K562 (cell line): ENCODE measurements around the gene XRN1.

ENCODE experiments used
- MBD2 ChIP-seq: sonication (generic); IDR thresholded peaks from 2 replicates; pipeline ENCODE4 v1.6.1; 2016; ENCODE audit warnings: low read depth, borderline replicate concordance
- PHB2 ChIP-seq: fragments of 450-650 bp; IDR thresholded peaks from 2 replicates; pipeline ENCODE4 v1.6.1; 2017; ENCODE audit warnings: low read depth
- SREBF2 ChIP-seq: sonication (generic); formaldehyde crosslinking; IDR thresholded peaks from 2 replicates; pipeline ENCODE4 v1.4.0; 2020; ENCODE audit warnings: mild to moderate bottlenecking, missing genetic modification reagents
- TCF7L2 ChIP-seq: fragments of 150-350 bp; IDR thresholded peaks from 2 replicates; pipeline ENCODE4 v1.6.1; 2016; ENCODE audit warnings: low read depth, mild to moderate bottlenecking, low read length, moderate library complexity
- TRIM28 ChIP-seq: fragments of 450-650 bp; IDR thresholded peaks from 2 replicates; pipeline ENCODE4 v1.6.1; 2017
- ZBTB7A ChIP-seq: IDR thresholded peaks from 2 replicates; pipeline ENCODE4 v1.6.1; 2011; ENCODE audit warnings: low read depth, mild to moderate bottlenecking, low read length, moderate library complexity, borderline replicate concordance; ENCODE audit not compliant: control insufficient read depth
- ZNF133 ChIP-seq: fragments of 250-450 bp; sonication (Bioruptor Pico); IDR thresholded peaks from 2 replicates; pipeline ENCODE4 v1.4.0; 2020; ENCODE audit warnings: mild to moderate bottlenecking
- ZNF436 ChIP-seq: fragments of 250-450, 450-650 bp; sonication (Bioruptor Pico); formaldehyde crosslinking; IDR thresholded peaks from 2 replicates; pipeline ENCODE4 v1.7.0; 2020; ENCODE audit warnings: mild to moderate bottlenecking
- TF ChIP-seq, protein P1 (sequence below): sonication (generic); formaldehyde crosslinking; IDR thresholded peaks from 2 replicates; pipeline ENCODE4 v1.5.0; 2020; ENCODE audit warnings: missing genetic modification reagents
- TF ChIP-seq, protein P2 (sequence below): sonication (generic); formaldehyde crosslinking; IDR thresholded peaks from 2 replicates; pipeline ENCODE4 v1.8.0; 2022; ENCODE audit warnings: missing genetic modification reagents, mild to moderate bottlenecking, moderate library complexity, borderline replicate concordance
- TF ChIP-seq, protein P3 (sequence below), 2 experiments: fragments of 450-650 bp in 1 of 2; sonication (generic) in 1 of 2; formaldehyde crosslinking in 1 of 2; IDR thresholded peaks in 1 of 2; conservative IDR thresholded peaks in 1 of 2; 2 replicates each; pipeline versions ENCODE4 v1.6.1 to v1.8.1; 2016 to 2023; ENCODE audit warnings: mild to moderate bottlenecking in 2 of 2, moderate library complexity in 2 of 2, inconsistent platforms in 1 of 2, missing genetic modification reagents in 1 of 2

DNA sequence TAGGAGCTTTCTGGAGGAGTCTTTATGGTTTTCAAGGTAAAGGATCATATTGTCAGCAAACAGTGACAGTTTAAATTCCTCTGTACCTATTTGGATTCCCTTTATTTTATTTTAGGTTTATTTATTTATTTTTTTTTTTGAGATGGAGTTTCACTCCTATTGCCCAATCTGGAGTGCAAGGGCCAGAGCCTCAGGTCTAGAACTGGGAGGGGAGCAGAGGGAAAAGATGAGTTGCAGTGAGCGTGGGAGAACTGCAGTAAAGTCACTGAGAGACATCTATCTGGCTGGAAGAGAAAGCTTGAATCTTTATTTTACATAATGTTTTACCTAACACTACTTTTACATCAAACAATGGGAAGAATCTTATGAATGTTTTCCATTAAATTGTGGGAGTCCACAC is 172.9 kb downstream of the XRN1 start:
- TF ChIP-seq, protein P1, sequence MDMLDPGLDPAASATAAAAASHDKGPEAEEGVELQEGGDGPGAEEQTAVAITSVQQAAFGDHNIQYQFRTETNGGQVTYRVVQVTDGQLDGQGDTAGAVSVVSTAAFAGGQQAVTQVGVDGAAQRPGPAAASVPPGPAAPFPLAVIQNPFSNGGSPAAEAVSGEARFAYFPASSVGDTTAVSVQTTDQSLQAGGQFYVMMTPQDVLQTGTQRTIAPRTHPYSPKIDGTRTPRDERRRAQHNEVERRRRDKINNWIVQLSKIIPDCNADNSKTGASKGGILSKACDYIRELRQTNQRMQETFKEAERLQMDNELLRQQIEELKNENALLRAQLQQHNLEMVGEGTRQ (CRISPR knock-in tag) = no peak
- no peak for TF ChIP-seq TCF7L2
- TF ChIP-seq ZBTB7A = no peak
- TF ChIP-seq SREBF2 (CRISPR knock-in tag) = no peak
- TF ChIP-seq ZNF436 (CRISPR knock-in tag) = no peak
- no peak for TF ChIP-seq TRIM28
- no peak for TF ChIP-seq PHB2
- TF ChIP-seq, protein P2, sequence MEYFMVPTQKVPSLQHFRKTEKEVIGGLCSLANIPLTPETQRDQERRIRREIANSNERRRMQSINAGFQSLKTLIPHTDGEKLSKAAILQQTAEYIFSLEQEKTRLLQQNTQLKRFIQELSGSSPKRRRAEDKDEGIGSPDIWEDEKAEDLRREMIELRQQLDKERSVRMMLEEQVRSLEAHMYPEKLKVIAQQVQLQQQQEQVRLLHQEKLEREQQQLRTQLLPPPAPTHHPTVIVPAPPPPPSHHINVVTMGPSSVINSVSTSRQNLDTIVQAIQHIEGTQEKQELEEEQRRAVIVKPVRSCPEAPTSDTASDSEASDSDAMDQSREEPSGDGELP (CRISPR knock-in tag) = no peak
- no peak for TF ChIP-seq MBD2
- TF ChIP-seq ZNF133 (CRISPR knock-in tag) = no peak
- TF ChIP-seq, protein P3, sequence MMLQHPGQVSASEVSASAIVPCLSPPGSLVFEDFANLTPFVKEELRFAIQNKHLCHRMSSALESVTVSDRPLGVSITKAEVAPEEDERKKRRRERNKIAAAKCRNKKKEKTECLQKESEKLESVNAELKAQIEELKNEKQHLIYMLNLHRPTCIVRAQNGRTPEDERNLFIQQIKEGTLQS (IDR thresholded peaks at IDR 0.05) = no peak
- TF ChIP-seq, protein P3 (CRISPR knock-in tag; conservative IDR thresholded peaks at IDR 0.05) = no peak
